ENCODE results near the gene MAGI2. TPM values are rescaled to one million over a fixed set of nuclear protein-coding genes. Genes with fewer than 3 reads are reported as not detected.

The MAGI2 gene
- total RNA-seq, 4 donors from 2014 or later = 0.90 to 2.4 (median 0.99) TPM

DNA sequence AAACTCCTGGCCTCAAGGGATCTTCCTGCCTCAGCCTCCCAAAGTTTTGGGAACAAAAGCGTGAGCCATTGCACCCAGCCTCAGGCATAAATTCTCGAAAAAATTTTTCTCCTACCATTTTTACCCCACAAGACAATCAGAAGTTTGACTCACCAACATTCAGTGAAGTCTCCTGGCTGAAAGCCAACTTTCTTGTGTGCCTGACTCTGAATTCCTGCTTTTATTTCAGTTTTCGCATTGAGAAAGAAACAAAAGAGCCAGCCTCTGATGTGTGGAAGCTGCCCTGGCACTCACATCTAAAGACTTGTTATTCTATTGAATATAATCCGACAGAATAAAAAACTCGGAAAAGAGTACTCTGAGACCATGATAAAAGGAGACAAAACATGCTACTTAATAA lies 402.9 kb downstream of the MAGI2 start:
- in situ Hi-C loops (cut with MboI; ENCODE audit: low sequenced_read_pairs in 4 of 4) (no loop called here), intact Hi-C loops (cut with DNase I; ENCODE audit: low total_unique reads) (no loop called here)
- Histone ChIP-seq H3K27me3 (no peaks in the 10 kb centered on the region), H3K4me3 (no peak overlapping the region), H3K4me1 (no peaks in the 10 kb centered on the region), H3K36me3 (no peaks in the 10 kb centered on the region), H3K9me3 (no peaks in the 10 kb centered on the region), H3K27ac (no peak overlapping the region)
- TF ChIP-seq, protein P1, sequence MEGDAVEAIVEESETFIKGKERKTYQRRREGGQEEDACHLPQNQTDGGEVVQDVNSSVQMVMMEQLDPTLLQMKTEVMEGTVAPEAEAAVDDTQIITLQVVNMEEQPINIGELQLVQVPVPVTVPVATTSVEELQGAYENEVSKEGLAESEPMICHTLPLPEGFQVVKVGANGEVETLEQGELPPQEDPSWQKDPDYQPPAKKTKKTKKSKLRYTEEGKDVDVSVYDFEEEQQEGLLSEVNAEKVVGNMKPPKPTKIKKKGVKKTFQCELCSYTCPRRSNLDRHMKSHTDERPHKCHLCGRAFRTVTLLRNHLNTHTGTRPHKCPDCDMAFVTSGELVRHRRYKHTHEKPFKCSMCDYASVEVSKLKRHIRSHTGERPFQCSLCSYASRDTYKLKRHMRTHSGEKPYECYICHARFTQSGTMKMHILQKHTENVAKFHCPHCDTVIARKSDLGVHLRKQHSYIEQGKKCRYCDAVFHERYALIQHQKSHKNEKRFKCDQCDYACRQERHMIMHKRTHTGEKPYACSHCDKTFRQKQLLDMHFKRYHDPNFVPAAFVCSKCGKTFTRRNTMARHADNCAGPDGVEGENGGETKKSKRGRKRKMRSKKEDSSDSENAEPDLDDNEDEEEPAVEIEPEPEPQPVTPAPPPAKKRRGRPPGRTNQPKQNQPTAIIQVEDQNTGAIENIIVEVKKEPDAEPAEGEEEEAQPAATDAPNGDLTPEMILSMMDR (IDR thresholded peaks at IDR 0.05 in 4 of 5, conservative IDR thresholded peaks at IDR 0.05 in 1 of 5) = no peak
- TF ChIP-seq POLR2A (IDR thresholded peaks at IDR 0.05) = no peak
- DNase-seq (no peak), ATAC-seq (no peak)

DNA sequence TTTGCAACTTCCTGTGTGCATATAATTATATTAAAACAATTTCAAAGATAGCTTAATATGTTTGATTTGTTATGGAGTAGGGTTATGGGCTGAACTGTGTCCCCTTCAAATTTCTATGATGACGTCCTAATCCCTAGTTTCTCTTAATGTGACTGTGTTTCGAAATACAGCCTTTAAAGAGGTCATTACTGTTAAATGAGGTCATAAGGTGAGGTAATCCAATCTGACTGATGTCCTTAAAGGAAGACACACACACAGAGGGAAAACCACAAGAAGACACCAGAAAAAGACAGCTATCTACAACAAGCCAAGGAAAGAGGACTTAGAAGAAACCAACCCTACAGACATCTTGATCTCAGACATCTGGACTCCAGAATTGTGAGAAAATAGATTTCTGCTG lies 407.4 kb downstream of the MAGI2 start:
- Histone ChIP-seq H3K4me3 (no peak overlapping the region), H3K36me3 (no peaks in the 10 kb centered on the region), H3K27ac (no peak overlapping the region), H3K27me3 (no peaks in the 10 kb centered on the region), H3K9me3 (no peaks in the 10 kb centered on the region), H3K4me1 (no peaks in the 10 kb centered on the region)
- DNase-seq (no peak), ATAC-seq (no peak)
- TF ChIP-seq, protein P1 (IDR thresholded peaks at IDR 0.05 in 4 of 5, conservative IDR thresholded peaks at IDR 0.05 in 1 of 5) = no peak
- no peak for TF ChIP-seq POLR2A (IDR thresholded peaks at IDR 0.05)
- intact Hi-C loops (cut with DNase I; ENCODE audit: low total_unique reads) (no loop called here), in situ Hi-C loops (cut with MboI; ENCODE audit: low sequenced_read_pairs in 4 of 4) (no loop called here)

DNA sequence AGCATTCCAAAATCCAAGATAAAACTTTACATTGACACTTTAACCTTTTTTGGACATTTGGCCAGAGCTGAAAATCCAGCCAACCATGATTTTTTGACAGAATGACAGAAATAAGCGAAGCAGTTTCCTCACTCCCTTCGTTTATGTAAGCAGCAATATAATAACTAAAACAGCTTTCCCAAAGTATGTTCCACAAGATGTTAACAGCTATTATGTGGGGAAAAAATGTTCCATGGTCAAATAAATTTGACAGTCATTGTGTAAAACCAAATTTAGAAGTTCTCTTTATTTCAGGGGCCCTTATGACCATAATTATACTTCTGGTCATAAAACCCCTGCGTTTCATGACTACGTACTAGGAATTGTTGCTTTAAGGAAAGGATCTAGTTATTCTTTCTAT lies 416.5 kb downstream of the MAGI2 start:
- Histone ChIP-seq H3K4me3 (no peak overlapping the region), H3K27me3 (no peaks in the 10 kb centered on the region), H3K36me3 (no peaks in the 10 kb centered on the region), H3K27ac (no peak overlapping the region), H3K4me1 (no peaks in the 10 kb centered on the region), H3K9me3 (no peaks in the 10 kb centered on the region)
- ATAC-seq (no peak), DNase-seq (no peak)
- no peak for TF ChIP-seq POLR2A (IDR thresholded peaks at IDR 0.05)
- TF ChIP-seq, protein P1 (IDR thresholded peaks at IDR 0.05 in 4 of 5, conservative IDR thresholded peaks at IDR 0.05 in 1 of 5) = no peak
- intact Hi-C loops (cut with DNase I; ENCODE audit: low total_unique reads) (no loop called here), in situ Hi-C loops (cut with MboI; ENCODE audit: low sequenced_read_pairs in 4 of 4) (no loop called here)

DNA sequence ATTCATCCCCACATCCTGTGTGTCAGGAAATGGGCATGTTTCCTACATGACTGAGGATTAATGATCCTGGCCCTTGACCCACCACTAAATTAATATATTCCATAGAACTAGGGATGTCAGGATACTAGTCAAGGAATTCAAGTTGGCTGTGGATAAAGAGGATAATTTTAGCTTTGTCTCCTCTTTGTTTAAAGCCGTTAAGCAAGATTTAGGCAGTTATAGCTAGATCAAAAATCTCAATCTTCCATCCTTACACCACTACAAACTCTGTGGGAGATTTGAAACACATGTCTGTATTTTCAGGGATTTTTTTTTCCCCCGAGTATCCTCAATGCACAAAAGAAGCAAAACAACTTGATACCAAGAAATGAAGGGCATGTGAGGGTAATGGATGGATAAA lies 417.1 kb downstream of the MAGI2 start:
- H3K9me3 ChIP-seq = no peaks in the 10 kb centered on the region
- in situ Hi-C loops (cut with MboI; ENCODE audit: low sequenced_read_pairs in 4 of 4) (no loop called here), intact Hi-C loops (cut with DNase I; ENCODE audit: low total_unique reads) (no loop called here)
- no peaks in the 10 kb centered on the region for H3K27me3 ChIP-seq
- TF ChIP-seq, protein P1 (IDR thresholded peaks at IDR 0.05 in 4 of 5, conservative IDR thresholded peaks at IDR 0.05 in 1 of 5) = no peak
- no peak for TF ChIP-seq POLR2A (IDR thresholded peaks at IDR 0.05)
- H3K4me1 ChIP-seq = no peaks in the 10 kb centered on the region
- no peak overlapping the region for H3K4me3 ChIP-seq
- DNase-seq (no peak), ATAC-seq (no peak)
- H3K27ac ChIP-seq = no peak overlapping the region
- H3K36me3 ChIP-seq = no peaks in the 10 kb centered on the region

DNA sequence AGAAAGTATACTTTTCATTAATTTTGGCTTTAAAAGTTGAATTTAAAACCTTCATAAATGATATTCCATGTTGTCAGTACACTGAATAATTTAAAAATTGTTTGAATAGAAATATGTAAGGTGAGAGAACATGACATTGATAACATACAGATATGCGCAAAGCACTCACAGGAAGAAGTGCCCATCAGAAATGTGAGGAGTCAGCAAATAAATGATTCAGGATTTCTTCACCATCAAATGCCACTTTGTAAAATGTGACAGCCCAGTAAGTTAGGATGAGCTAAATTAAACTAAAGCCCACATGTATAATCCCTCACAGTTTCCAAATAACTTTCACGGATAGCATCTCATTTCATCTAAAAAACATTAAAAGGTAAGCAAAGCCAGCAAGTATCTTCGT lies 417.6 kb downstream of the MAGI2 start:
- Histone ChIP-seq H3K27ac (no peak overlapping the region), H3K4me1 (no peaks in the 10 kb centered on the region), H3K9me3 (no peaks in the 10 kb centered on the region), H3K4me3 (no peak overlapping the region), H3K27me3 (no peaks in the 10 kb centered on the region), H3K36me3 (no peaks in the 10 kb centered on the region)
- intact Hi-C loops (cut with DNase I; ENCODE audit: low total_unique reads) (no loop called here), in situ Hi-C loops (cut with MboI; ENCODE audit: low sequenced_read_pairs in 4 of 4) (no loop called here)
- TF ChIP-seq, protein P1 (IDR thresholded peaks at IDR 0.05 in 4 of 5, conservative IDR thresholded peaks at IDR 0.05 in 1 of 5) = no peak
- TF ChIP-seq POLR2A (IDR thresholded peaks at IDR 0.05) = no peak
- DNase-seq (no peak), ATAC-seq (no peak)
